PC-9 (cell line): Measurements from ENCODE around the gene IL1RAPL1. TPM values are rescaled to one million over a fixed set of nuclear protein-coding genes. Genes with fewer than 3 reads are reported as not detected.

Source experiments
- BruUV-seq: library from RNA; stranded (reverse); fragments of 400-500 nt; replicated peaks from 2 replicates; lab custom pipeline; 2021; lab: Mats Ljungman, UMichigan
- CTCF ChIA-PET: fragments of 300-600 bp; sonication (Branson Sonifier 250); formaldehyde crosslinking; loops from one replicate; lab custom pipeline; 2022; ENCODE audit warnings: antibody characterized with exemption; lab: Charles Lee
- POLR2A ChIA-PET: fragments of 300-600 bp; sonication (Branson Sonifier 250); formaldehyde crosslinking; loops from one replicate; lab custom pipeline; 2022; ENCODE audit warnings: antibody characterized with exemption; ENCODE audit not compliant: unreplicated experiment; lab: Charles Lee
- DNase-seq, 2 experiments: peaks; one replicate each; pipeline versions ENCODE4 v3.0.0 to v3.0.0-alpha.2; 2015 to 2022; ENCODE audit warnings: mixed read lengths in 1 of 2
- H2AFZ ChIP-seq: fragments of 200-600 bp; sonication (generic); 2 replicates; pipeline ENCODE4 v1.8.1; 2017; ENCODE audit warnings: antibody characterized with exemption
- H3F3A ChIP-seq: fragments of 200-600 bp; sonication (generic); 2 replicates; pipeline ENCODE4 v1.8.1; 2017; ENCODE audit warnings: antibody characterized with exemption, mild to moderate bottlenecking, low read depth; ENCODE audit not compliant: insufficient read depth
- H3K27ac ChIP-seq: fragments of 200-600 bp; sonication (generic); 2 replicates; pipeline ENCODE4 v1.6.1; 2016; ENCODE audit warnings: mixed run types
- H3K27me3 ChIP-seq: fragments of 200-600 bp; sonication (generic); 2 replicates; pipeline ENCODE4 v1.6.1; 2016; ENCODE audit warnings: low read depth, mixed run types; ENCODE audit not compliant: insufficient read depth
- H3K36me3 ChIP-seq: fragments of 200-600 bp; sonication (generic); 2 replicates; pipeline ENCODE4 v1.6.1; 2016; ENCODE audit warnings: low read depth, mixed run types
- H3K4me1 ChIP-seq: fragments of 200-600 bp; sonication (generic); replicated peaks from 2 replicates; pipeline ENCODE4 v1.6.1; 2016; ENCODE audit warnings: mixed run types; ENCODE audit not compliant: insufficient read depth
- H3K4me2 ChIP-seq: fragments of 200-600 bp; sonication (generic); 2 replicates; pipeline ENCODE4 v1.6.1; 2017; ENCODE audit warnings: mixed run types
- H3K4me3 ChIP-seq: fragments of 200-600 bp; sonication (generic); 2 replicates; pipeline ENCODE4 v1.6.1; 2016; ENCODE audit warnings: mixed run types
- H3K79me2 ChIP-seq: fragments of 200-600 bp; sonication (generic); 2 replicates; pipeline ENCODE4 v1.6.1; 2017; ENCODE audit warnings: low read depth, mixed run types
- H3K9me2 ChIP-seq: fragments of 200-600 bp; sonication (generic); 2 replicates; pipeline ENCODE4 v1.8.1; 2017; ENCODE audit warnings: mild to moderate bottlenecking; ENCODE audit not compliant: insufficient read depth
- H3K9me3 ChIP-seq: fragments of 200-600 bp; sonication (generic); 2 replicates; pipeline ENCODE4 v1.8.1; 2016; ENCODE audit warnings: low read depth; ENCODE audit not compliant: insufficient read depth
- H4K20me1 ChIP-seq: fragments of 200-600 bp; sonication (generic); 2 replicates; pipeline ENCODE4 v1.8.1; 2017; ENCODE audit not compliant: insufficient read depth
- EZH2 ChIP-seq: fragments of 200-600 bp; sonication (generic); IDR thresholded peaks from 2 replicates; pipeline ENCODE4 v1.8.0; 2017; ENCODE audit warnings: antibody characterized with exemption, low read depth
- intact Hi-C: fragments of 100-400 bp; cut with micrococcal nuclease; formaldehyde crosslinking; loops from one replicate; pipeline ENCODE4 v1.10.0; 2022; ENCODE audit not compliant: unreplicated experiment
- total RNA-seq: library from RNA; stranded (reverse); gene quantifications from 2 replicates; pipeline ENCODE4 v1.2.3, GENCODE V29; 2021
- TF ChIP-seq, protein P1 (sequence below): fragments of 200-600 bp; sonication (generic); conservative IDR thresholded peaks from 2 replicates; pipeline ENCODE4 v1.6.1; 2017; ENCODE audit warnings: mixed run types, antibody characterized with exemption, mild to moderate bottlenecking, moderate library complexity

IL1RAPL1 gene
- total RNA-seq, 1 experiment from 2014 or later: 0.26 TPM

- POLR2A ChIA-PET: no interaction called here
- DNase-seq: no peak
- Histone ChIP-seq H3K36me3 (no peaks in the 10 kb centered on the region), H3K27ac (no peak overlapping the region), H3K27me3 (no peaks in the 10 kb centered on the region), H3K79me2 (no peaks in the 10 kb centered on the region), H2AFZ (no peak overlapping the region), H3K4me2 (no peak overlapping the region), H3F3A (no peaks in the 10 kb centered on the region), H4K20me1 (no peaks in the 10 kb centered on the region), H3K9me3 (no peaks in the 10 kb centered on the region), H3K4me1 (no peaks in the 10 kb centered on the region), H3K4me3 (no peak overlapping the region), H3K9me2 (no peaks in the 10 kb centered on the region)
- no TSS peak for BruUV-seq
- intact Hi-C loops: no loop called here
- TF ChIP-seq, protein P1, sequence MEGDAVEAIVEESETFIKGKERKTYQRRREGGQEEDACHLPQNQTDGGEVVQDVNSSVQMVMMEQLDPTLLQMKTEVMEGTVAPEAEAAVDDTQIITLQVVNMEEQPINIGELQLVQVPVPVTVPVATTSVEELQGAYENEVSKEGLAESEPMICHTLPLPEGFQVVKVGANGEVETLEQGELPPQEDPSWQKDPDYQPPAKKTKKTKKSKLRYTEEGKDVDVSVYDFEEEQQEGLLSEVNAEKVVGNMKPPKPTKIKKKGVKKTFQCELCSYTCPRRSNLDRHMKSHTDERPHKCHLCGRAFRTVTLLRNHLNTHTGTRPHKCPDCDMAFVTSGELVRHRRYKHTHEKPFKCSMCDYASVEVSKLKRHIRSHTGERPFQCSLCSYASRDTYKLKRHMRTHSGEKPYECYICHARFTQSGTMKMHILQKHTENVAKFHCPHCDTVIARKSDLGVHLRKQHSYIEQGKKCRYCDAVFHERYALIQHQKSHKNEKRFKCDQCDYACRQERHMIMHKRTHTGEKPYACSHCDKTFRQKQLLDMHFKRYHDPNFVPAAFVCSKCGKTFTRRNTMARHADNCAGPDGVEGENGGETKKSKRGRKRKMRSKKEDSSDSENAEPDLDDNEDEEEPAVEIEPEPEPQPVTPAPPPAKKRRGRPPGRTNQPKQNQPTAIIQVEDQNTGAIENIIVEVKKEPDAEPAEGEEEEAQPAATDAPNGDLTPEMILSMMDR: no peak
- TF ChIP-seq EZH2: no peak
- CTCF ChIA-PET: interaction anchor here (0.7 kb wide), 1 partner anchor 321 kb away, joined by 3 read pairs; no protein-coding TSS in a partner anchor
Measured at GRCh38 chrX:29555465-29556091, 968.3 kb downstream of the IL1RAPL1 start.

GRCh38 chrX:29560065-29560464 lies 972.8 kb downstream of the IL1RAPL1 start:
- TF ChIP-seq, protein P1: no peak
- TF ChIP-seq EZH2: no peak
- no peak for DNase-seq
- H3K9me3 ChIP-seq: no peaks in the 10 kb centered on the region
- intact Hi-C loops: no loop called here
- no peaks in the 10 kb centered on the region for H4K20me1 ChIP-seq
- no peak overlapping the region for H3K4me3 ChIP-seq
- ChIA-PET CTCF (no interaction called here), POLR2A (no interaction called here)
- H2AFZ ChIP-seq: no peak overlapping the region
- no TSS peak for BruUV-seq
- no peaks in the 10 kb centered on the region for H3K36me3 ChIP-seq
- no peaks in the 10 kb centered on the region for H3K4me1 ChIP-seq
- no peaks in the 10 kb centered on the region for H3K79me2 ChIP-seq
- H3F3A ChIP-seq: no peaks in the 10 kb centered on the region
- H3K9me2 ChIP-seq: no peaks in the 10 kb centered on the region
- H3K4me2 ChIP-seq: no peak overlapping the region
- H3K27ac ChIP-seq: no peak overlapping the region
- H3K27me3 ChIP-seq: no peaks in the 10 kb centered on the region

DNA sequence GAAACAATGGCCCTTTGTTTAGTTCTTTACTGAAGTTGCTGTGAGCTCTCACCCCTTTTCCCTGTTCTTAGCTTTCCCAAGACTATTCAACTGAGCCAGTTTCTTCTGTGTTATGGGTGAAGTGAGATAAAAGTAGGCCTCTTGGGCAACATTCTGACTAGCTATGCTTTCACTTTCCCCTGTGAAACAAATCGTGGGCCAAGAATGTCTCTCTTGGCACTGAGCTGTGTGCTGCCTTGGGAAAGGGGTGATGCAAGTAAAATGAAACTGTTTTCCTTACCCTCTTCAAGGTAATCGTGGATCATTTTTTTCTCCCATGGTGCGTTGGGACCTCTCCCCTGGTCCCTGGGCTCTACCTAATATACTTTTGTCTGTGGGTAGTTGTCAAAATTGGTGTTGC lies 974.2 kb downstream of the IL1RAPL1 start:
- no peaks in the 10 kb centered on the region for H3K79me2 ChIP-seq
- no peak for DNase-seq
- no peaks in the 10 kb centered on the region for H3K36me3 ChIP-seq
- H3K27ac ChIP-seq: no peak overlapping the region
- BruUV-seq: no TSS peak
- no peaks in the 10 kb centered on the region for H3K27me3 ChIP-seq
- no peak overlapping the region for H2AFZ ChIP-seq
- no peak for TF ChIP-seq EZH2
- TF ChIP-seq, protein P1: no peak
- ChIA-PET CTCF (no interaction called here), POLR2A (no interaction called here)
- H3F3A ChIP-seq: no peaks in the 10 kb centered on the region
- no peaks in the 10 kb centered on the region for H3K4me1 ChIP-seq
- no peaks in the 10 kb centered on the region for H4K20me1 ChIP-seq
- no peak overlapping the region for H3K4me3 ChIP-seq
- H3K4me2 ChIP-seq: no peak overlapping the region
- intact Hi-C loops: no loop called here
- H3K9me2 ChIP-seq: no peaks in the 10 kb centered on the region
- H3K9me3 ChIP-seq: no peaks in the 10 kb centered on the region
